ACC112 (cell line): ENCODE data around the gene KLHL2.
"Not testable (repeated sequence)": the region's sequence is repeated elsewhere in the genome, so short reads cannot be mapped to it uniquely, and the experiment has no call there.

Source experiments
- H2AFZ ChIP-seq: fragments of 200-600 bp; sonication (generic); one replicate; pipeline ENCODE4 v1.6.0; 2017; ENCODE audit warnings: antibody characterized with exemption, low read length; ENCODE audit not compliant: unreplicated experiment
- H3K27ac ChIP-seq: fragments of 200-600 bp; sonication (generic); 2 replicates; pipeline ENCODE4 v1.5.1; 2014; ENCODE audit warnings: low read depth, mild to moderate bottlenecking, antibody characterized with exemption, low read length, moderate library complexity
- H3K27me3 ChIP-seq: fragments of 200-600 bp; sonication (generic); 2 replicates; pipeline ENCODE4 v1.6.1; 2014; ENCODE audit warnings: mild to moderate bottlenecking, antibody characterized with exemption, low read length, moderate library complexity, mixed read lengths; ENCODE audit not compliant: insufficient read depth
- H3K36me3 ChIP-seq: fragments of 200-600 bp; sonication (generic); 2 replicates; pipeline ENCODE4 v1.6.1; 2016; ENCODE audit warnings: mild to moderate bottlenecking, antibody characterized with exemption, low read length, moderate library complexity, mixed read lengths; ENCODE audit not compliant: insufficient read depth
- H3K4me1 ChIP-seq: fragments of 200-600 bp; sonication (generic); one replicate; pipeline ENCODE4 v1.6.1; 2016; ENCODE audit warnings: low read length, mixed read lengths; ENCODE audit not compliant: insufficient read depth, unreplicated experiment, control insufficient read depth
- H3K4me3 ChIP-seq: fragments of 200-600 bp; sonication (generic); 2 replicates; pipeline ENCODE4 v1.5.1; 2014; ENCODE audit warnings: mild to moderate bottlenecking, low read depth, low read length
- H3K79me2 ChIP-seq: fragments of 200-600 bp; sonication (generic); one replicate; pipeline ENCODE4 v1.6.0; 2016; ENCODE audit warnings: low read length; ENCODE audit not compliant: control insufficient read depth, unreplicated experiment, insufficient read depth

The KLHL2 gene

DNA sequence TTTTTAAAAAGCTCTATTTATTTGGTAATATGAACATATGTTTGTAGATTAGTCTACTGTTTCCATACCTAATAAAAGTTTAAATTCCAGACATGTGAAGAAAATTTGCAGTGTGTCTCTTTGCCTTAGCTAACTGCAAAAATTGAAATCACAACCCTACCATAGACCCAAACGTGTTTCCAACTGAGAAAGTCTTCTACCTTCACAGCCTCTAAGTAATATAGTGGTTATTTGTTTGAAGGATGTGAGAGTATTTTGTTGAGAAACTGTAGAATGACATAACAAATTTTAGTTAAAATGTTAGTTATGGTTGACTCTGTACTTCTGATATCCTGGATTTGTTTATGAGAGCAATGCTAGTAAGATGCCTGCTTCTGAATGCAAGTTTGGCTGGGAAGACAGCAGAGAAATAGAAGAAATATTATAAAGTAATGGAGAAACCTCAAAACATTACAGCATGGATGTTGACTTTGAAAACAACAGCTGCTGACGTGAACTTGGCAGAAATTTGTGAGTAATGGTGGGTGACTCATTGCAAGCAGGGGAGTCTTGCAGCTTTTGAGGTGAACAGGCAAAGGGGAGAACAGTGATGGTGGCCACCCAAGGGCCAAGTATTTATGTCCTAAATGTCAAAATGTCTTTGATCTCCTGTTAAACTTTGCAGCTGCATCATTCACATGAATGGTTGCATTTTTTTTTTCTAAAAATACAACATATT lies 7.8 kb downstream of the KLHL2 start:
- H3K4me1 ChIP-seq: peaks cover 30% of the 10 kb centered on the region
- not testable (repeated sequence) for H3K27ac ChIP-seq, H2AFZ ChIP-seq, H3K36me3 ChIP-seq, H3K4me3 ChIP-seq, H3K27me3 ChIP-seq
- peaks cover 19% of the 10 kb centered on the region for H3K79me2 ChIP-seq

DNA sequence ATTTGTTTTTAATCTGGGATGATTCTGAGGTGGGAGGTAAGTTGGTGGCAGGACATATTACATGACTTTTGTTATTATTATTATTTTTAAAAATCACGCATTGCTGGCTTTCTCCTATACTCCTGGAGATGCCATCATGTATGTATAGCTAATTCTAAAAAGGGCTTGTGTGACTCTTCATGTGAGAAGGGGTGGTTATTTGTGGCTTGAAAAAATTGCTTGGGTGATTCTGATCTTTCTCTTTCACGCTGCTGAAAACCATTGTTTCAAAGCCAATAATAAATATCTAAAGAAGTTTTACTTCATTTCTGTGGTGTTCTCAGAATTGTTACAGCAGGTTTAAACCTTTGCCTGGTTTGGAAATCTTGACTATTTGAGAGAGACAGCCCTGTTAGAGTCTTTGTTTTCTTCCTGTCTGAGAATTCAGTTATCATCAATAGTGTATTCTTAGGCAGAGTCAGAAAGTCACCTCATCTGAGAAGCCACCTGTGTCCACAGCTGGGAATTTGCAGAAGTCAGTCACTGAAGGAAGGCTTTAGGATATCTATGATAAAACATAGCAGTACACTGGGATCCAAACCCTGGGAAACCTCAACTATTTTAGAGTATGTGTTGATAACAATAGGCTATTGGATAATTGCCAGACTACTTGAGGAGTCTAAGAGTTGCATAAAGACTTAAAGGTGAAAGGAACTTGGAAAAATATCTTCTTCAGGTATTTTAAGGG lies 8.6 kb downstream of the KLHL2 start:
- H3K79me2 ChIP-seq: peaks cover 12% of the 10 kb centered on the region
- H3K27ac ChIP-seq, H3K36me3 ChIP-seq, H3K27me3 ChIP-seq, H3K4me3 ChIP-seq, H2AFZ ChIP-seq: not testable (repeated sequence)
- H3K4me1 ChIP-seq: peaks cover 30% of the 10 kb centered on the region

DNA sequence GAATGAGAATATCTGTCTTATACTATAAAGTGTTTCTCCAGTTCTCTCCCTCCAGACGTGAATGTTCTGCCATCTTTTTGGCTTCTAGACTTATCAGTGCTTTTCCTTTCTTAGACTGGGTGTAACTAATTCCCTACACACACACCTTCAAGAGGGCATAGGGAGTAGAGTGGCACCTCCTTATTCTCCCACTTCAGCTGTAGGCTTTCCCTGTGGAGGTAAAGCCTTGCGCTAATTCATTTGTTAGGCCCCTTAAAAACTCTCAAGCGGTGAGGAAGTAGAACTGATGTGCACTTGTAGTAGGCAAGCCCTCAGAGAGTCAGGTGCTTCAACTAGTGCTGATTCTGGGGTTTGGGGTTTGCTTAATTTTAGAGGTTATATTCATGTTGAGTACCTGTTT lies 10.0 kb downstream of the KLHL2 start:
- Histone ChIP-seq H3K79me2 (peaks cover 10% of the 10 kb centered on the region), H3K4me1 (peaks cover 35% of the 10 kb centered on the region), H3K27me3 (no peaks in the 10 kb centered on the region), H3K27ac (no peak overlapping the region), H3K36me3 (no peaks in the 10 kb centered on the region), H2AFZ (no peak overlapping the region), H3K4me3 (no peak overlapping the region)

DNA sequence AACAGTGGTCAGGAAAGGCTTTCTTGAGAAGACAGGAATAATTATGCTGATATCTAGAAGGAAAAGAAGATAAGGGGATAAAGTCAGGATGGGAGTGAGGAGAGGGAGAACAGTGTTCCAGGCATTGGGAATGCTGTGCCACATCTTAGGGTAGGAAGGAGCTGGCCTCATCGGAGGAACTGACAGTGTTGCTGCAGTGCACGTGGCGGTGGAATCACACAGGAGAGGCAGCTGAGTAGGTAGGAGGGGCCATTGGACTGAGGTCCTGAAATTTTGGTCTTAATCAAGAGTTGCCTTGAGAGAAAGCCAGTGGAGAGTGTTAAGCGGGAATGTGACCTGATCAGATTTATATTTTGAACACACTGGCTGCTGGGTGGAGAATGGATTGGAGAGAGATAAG lies 13.9 kb downstream of the KLHL2 start:
- H3K79me2 ChIP-seq, H2AFZ ChIP-seq, H3K27me3 ChIP-seq, H3K4me3 ChIP-seq, H3K36me3 ChIP-seq, H3K27ac ChIP-seq: not testable (repeated sequence)
- peaks cover 15% of the 10 kb centered on the region for H3K4me1 ChIP-seq

DNA sequence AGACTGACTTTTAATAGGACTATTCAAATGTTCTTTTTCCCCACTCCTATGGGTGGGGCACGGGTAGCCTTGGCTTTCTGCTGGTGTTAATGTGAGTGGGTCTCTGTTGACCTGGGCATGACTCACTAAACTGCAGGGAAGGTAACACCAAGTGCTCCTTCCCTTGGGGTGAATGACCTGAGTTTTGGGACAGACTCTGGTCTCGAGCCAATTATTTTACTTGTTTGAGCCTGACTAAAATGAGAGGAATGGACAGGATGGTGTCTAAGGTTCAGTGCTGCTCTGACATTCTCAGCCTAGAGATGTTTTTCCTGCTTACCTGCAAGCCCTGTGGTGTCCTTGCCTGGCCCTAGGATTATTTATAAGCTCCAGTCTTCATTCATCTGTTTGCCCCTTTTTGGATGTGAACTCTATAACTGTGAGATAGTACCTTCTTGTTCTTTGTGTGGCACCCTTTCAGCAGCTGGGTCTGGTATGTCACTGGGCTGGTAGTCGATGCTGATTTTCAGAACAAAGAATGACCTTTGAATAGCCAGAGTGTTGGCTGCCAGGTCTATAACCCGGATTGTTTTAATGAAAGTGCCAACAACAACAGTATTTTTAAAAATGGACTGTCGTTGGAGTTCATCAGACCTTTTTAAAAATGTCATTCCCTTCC lies 14.8 kb downstream of the KLHL2 start:
- H3K4me1 ChIP-seq, H3K4me3 ChIP-seq, H2AFZ ChIP-seq, H3K79me2 ChIP-seq, H3K36me3 ChIP-seq, H3K27me3 ChIP-seq: not testable (repeated sequence)
- peak overlapping the region; percentile 33 for H3K27ac ChIP-seq

DNA sequence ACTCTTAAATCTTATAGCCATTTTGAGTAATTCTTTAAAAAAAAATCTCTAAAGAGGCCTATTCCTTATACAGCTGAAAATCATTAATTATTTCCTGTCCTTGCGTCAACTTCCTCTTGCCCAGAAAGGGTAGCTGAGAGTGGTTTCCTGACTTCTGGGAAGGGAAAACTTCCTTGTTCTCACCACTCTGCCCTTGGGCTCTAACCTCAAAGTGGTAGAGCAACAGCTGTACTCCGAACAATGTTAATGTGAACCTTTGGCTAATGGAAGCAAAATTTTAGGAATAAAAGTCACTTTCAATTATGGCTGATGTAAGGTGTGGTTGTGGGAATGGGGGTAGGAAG lies 15.3 kb downstream of the KLHL2 start:
- H3K4me1 ChIP-seq: peaks cover 10% of the 10 kb centered on the region
- H3K27ac ChIP-seq: peak overlapping the region; percentile 33
- no peaks in the 10 kb centered on the region for H3K27me3 ChIP-seq
- H3K4me3 ChIP-seq: no peak overlapping the region
- H2AFZ ChIP-seq: no peak overlapping the region
- H3K36me3 ChIP-seq: no peaks in the 10 kb centered on the region
- peaks cover 3% of the 10 kb centered on the region for H3K79me2 ChIP-seq

DNA sequence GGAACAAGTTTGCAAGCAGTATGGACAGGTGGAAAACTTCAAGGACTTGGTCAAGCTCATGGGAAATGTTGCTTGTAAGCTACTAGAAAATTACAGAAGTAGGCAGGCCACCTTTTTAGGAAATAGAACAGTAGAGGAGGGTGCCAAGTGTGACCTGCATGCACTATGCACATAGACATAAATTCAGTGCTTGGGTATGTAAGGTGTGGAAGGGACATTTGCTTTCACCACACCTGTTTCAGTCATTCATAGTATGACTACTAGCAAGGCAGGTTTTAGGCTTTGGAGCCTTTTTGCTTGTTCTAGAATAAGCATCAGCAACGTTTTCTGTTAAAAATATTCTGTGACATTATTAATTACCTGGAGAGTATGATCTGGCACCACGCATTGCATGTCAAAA lies 20.0 kb downstream of the KLHL2 start:
- not testable (repeated sequence) for H3K36me3 ChIP-seq, H3K4me3 ChIP-seq, H2AFZ ChIP-seq, H3K27ac ChIP-seq, H3K27me3 ChIP-seq, H3K4me1 ChIP-seq, H3K79me2 ChIP-seq

DNA sequence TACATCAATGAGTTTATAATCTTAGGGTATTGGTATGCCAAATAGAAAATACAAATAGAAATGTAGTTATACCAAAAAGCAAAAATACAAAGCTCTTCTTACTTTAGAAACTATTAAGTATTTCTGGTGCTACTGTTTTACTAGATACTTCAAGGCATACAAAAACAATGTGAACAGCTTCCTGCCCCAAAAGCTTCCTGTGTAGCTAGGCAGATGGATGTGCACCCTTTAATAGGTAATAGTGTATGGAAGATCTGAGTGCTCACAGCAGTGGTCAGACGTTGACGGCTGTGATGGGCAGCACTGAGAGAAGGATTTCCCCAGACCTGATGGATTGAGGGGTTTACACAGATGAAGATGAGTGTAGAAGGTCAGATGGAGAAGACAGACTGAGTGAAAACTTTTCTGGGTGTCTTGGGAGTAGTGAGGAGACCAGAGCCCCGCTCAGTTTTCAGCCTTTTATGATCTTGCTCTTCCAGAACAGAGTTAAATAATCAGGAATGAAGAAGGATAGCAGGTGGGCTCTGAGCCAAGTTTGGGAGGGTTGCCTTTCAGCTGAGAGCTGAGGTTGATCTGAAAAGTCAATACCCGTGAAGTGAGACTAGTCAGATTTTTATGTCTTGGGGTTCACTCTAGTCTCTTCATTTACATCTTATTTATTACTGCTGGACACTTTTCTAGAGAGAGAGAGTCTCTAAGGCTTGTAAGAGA lies 22.3 kb downstream of the KLHL2 start:
- H3K36me3 ChIP-seq, H3K4me1 ChIP-seq, H3K27me3 ChIP-seq, H3K4me3 ChIP-seq, H3K79me2 ChIP-seq, H2AFZ ChIP-seq, H3K27ac ChIP-seq: not testable (repeated sequence)

DNA sequence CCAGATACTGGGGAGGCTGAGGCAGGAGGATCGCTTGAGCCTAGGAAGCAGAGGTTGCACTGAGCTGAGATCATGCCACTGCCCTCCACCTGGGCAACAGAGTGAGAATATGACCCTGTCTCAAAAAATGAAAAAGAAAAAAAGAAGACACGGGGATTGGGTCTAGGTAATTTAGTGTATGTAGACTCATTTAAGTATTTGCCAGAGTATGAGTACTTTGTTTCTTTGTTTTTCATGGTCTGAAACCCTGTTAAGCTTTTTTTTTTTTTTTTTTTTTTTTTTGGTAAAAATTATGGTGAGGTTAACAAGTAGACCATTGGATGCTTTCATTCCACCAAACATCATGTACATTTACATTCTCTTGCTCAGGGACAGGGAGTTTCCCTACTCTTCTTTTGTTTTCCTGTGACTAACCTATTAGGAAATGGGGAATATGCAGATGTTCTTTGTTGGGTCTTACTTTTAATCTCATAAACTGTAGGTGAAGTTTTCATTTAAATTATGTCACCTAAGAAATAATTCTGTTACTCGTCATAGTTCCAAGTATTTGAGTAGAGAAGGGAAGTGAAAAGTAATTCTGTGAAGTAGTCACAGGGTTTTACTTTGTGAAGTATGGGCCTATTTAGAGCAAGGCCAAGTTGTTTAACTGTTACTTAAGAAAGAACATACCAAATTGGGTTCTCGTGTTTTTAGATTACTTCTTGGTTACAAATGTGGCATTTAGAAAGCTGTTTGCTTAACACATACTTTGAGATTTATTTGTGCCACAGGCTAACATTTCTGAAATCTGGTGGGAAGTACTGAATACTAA lies 25.5 kb downstream of the KLHL2 start:
- H2AFZ ChIP-seq, H3K36me3 ChIP-seq, H3K4me1 ChIP-seq, H3K27me3 ChIP-seq, H3K27ac ChIP-seq, H3K79me2 ChIP-seq, H3K4me3 ChIP-seq: not testable (repeated sequence)

DNA sequence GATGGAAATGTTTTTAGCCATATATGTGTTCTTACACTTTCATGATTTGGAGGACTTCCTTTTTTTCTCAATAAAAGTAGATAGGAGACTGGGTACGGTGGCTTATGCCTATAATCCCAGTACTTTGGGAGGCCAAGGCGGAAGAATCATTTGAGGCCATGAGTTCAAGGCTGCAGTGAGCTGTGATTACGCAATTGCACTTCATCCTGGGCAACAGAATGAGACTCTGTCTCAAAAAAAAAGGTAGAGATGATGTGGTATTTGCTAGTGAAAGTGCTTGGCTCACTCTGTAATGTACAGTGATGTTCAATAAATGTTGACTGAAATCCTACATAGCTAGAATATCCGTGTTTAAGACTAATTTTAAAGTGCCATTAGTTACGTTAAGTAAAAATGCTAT lies 27.4 kb downstream of the KLHL2 start:
- Histone ChIP-seq H3K27ac (no peak overlapping the region), H3K27me3 (no peaks in the 10 kb centered on the region), H3K36me3 (no peaks in the 10 kb centered on the region), H3K79me2 (no peaks in the 10 kb centered on the region), H3K4me3 (no peak overlapping the region), H2AFZ (no peak overlapping the region), H3K4me1 (no peaks in the 10 kb centered on the region)
